ENCODE data around the gene KLHL36.

KLHL36 gene

DNA sequence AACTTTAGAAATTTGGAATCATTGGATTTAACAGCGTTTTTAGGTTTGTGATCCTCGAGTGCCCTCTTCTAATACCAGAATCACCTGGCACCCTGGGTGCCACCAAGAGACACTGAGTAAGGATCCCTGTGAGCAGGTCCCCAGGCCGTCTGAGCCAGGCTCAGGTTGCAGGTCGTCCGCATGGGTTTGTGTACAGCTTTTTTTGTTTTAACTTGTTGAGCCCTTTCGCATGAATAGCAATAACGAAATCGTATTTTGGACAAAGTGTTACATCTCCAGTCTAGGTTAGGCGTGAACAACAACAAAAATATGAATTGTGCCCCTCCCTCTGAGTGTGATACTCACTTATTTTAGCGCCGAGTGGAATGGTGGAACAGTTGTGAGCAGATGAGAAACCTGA, 62.4 kb downstream of the KLHL36 start:
- Histone ChIP-seq H3K36me3 (ENCODE audit: control insufficient read depth, insufficient read depth, low read length) (no peaks in the 10 kb centered on the region), H3K9me3 (ENCODE audit: control insufficient read depth, insufficient read depth, low read length) (no peaks in the 10 kb centered on the region)

More for the DNA sequence above, 62.4 kb downstream of the KLHL36 start:
- DNase-seq (ENCODE audit: low read depth, low spot score) = no peak
- Histone ChIP-seq H3K27ac (ENCODE audit: low read length) (no peak overlapping the region), H3K4me3 (ENCODE audit: low read length) (no peak overlapping the region), H3K4me1 (ENCODE audit: control insufficient read depth, insufficient read depth, low read length) (0 out of 2 replicates have a peak, but pooled peaks cover 3% of the 10 kb centered on the region), H3K27me3 (ENCODE audit: control insufficient read depth, insufficient read depth, low read length) (no peaks in the 10 kb centered on the region)
- no CpG with 5 or more reads among the region's 11 CpGs for WGBS (ENCODE audit: insufficient coverage, insufficient read length)

Measured in iPS DF 6.9 (cell line).